Measurements from ENCODE around the gene HBE1.
"Not testable (repeated sequence)": the region's sequence is repeated elsewhere in the genome, so short reads cannot be mapped to it uniquely, and the experiment has no call there.

HBE1 gene

DNA sequence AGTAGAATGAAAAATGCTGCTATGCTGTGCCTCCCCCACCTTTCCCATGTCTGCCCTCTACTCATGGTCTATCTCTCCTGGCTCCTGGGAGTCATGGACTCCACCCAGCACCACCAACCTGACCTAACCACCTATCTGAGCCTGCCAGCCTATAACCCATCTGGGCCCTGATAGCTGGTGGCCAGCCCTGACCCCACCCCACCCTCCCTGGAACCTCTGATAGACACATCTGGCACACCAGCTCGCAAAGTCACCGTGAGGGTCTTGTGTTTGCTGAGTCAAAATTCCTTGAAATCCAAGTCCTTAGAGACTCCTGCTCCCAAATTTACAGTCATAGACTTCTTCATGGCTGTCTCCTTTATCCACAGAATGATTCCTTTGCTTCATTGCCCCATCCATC, 14.9 kb upstream of the HBE1 start:
- DNase-seq = no peak

DNA sequence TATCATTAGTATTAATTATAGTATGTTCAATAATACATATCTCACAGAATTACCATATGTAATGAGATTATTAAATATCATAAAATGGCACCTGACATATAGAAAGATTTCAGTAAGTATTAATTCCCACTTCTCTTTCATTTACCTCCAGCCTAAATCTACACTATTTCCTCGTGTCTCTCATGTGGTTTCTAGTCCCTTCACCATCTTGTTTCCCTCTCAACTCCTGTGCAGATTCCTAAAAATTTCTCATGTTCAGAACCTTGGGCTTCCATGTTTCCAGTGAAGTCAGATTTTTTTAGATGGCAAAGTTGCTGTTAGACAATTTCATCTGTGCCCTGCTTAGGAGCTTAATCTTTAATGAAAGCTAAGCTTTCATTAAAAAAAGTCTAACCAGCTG, 14.1 kb upstream of the HBE1 start:
- DNase-seq = no peak

DNA sequence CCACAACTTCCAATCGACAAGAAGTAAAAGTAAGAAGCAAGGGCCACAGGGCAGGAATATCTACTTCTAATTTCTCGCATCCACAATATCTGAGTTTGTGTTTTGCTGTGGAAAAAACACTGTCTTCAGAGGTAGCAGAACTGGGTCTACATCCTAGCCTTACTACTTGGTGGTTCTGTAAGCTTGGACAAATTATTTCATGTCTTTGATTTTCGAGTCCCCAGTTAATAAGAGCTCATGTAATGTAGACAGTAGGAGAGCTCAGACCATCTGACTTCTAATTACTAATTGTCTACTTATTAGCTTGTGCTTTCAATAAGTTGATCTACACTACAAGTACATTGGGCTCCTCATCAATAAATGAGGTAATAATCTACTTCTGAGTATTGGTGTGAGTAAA, 13.3 kb upstream of the HBE1 start:
- DNase-seq = no peak

DNA sequence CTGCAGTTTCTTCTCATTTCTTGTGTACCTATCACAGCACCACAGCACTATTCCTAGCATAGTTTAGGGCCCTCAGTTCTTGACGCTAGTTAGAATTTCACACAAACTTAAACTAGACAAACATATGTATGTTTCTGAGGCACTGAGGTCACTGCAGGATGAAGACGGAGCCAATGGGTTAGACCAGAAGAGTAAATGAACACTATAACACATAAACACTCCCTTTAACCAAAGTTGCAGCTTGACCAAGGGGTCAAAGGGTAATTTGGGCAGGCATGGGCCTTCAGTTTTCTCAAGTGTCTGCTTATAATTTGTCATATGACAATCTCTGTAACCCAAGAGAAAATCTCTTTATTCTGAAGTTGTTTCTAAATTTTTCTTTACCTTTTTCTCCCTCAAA, 12.9 kb upstream of the HBE1 start:
- no peak for DNase-seq

DNA sequence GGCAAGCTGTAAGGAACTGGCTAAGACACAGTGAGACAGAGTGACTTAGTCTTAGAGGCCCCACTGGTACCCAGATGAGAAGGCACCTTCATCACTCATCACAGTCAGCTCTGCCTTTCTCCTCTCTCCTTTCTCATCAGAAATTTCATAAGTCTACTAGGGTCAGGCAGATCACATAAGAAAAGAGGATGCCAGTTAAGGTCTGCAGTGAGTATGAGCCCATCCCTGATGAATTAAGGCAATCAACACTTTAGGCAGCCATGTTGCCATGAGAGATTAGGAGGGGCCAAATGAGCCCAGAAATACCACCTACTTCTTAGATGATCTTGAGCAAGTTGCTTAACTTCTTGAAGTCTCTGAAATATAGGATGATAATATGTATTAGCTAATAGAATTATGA, 11.9 kb upstream of the HBE1 start:
- no peak for DNase-seq

DNA sequence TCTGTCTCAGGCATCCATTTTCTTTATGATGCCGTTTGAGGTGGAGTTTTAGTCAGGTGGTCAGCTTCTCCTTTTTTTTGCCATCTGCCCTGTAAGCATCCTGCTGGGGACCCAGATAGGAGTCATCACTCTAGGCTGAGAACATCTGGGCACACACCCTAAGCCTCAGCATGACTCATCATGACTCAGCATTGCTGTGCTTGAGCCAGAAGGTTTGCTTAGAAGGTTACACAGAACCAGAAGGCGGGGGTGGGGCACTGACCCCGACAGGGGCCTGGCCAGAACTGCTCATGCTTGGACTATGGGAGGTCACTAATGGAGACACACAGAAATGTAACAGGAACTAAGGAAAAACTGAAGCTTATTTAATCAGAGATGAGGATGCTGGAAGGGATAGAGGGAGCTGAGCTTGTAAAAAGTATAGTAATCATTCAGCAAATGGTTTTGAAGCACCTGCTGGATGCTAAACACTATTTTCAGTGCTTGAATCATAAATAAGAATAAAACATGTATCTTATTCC, 10.9 kb upstream of the HBE1 start:
- no peak for DNase-seq

DNA sequence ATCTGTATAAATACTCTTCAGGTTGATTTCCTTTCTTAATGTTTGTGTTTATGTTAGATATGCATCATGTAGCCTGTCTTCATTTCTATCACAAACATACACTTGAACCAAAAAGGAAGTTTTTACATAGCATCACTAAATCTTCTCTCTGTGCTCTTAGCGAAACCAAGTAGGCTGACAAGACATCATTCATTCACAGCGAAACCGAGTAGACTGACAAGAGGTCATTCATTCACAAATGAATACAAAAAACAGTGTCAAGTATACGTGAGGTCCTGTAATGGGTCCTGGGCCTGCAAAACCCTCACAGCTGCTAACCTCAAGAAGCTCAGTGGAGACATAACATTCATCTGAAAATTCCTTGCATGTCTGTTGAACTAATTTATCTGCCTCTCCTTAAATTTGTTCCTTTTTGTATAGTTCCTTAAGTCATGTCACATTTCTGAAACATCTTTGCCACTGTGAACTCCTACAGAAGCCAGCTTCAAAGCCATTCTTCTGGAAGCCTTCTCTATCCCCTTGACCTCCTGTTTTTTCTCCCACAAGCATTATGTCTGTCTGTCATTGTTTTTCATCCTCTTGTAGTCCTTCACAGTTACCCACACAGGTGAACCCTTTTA, 9.8 kb upstream of the HBE1 start:
- DNase-seq = no peak

DNA sequence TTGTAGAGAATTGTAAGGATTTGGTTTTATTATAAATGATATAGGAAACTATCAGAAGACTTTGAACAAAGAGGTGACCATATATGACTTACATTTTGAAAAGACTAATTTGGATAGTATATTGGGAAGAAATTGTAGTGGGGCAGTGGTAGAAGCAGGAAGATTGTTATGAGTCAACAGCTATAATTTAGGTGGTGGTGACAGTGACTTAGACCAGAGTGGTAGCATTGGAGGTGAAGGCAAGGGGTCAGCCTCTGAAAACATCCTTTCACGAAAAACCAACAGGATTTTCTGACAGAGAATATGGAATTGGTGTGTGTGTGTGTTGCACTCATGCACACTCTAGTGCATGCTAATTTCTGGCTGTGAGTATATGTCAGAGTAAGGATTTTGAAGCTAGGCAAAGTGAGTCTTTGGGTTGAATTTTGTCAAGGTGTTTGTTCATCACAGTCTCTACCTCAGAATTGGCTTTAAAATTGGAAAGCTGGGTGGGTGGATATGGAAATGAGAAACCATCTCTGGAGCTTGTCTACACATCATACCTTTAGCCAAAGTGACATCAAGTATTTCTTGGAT, 8.2 kb upstream of the HBE1 start:
- no peak for DNase-seq

DNA sequence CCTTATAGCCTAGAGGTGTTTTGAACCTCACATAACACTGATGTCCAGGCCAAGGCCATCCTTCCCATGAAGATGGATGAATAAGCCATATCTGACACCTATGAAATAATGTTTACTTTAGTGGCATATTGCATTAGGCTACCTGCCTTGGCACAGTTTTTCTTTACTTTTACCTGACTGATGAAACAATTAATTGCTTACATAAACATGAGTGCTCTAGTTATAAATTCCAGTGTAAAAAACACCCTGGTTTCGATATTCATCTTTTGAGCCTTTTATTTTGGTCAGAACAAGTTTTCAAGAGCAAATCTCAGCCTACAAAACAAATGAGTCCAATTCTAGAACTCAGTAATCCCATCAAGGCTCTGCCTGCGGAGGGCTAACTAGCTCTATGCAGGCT, 7.0 kb upstream of the HBE1 start:
- DNase-seq = no peak

DNA sequence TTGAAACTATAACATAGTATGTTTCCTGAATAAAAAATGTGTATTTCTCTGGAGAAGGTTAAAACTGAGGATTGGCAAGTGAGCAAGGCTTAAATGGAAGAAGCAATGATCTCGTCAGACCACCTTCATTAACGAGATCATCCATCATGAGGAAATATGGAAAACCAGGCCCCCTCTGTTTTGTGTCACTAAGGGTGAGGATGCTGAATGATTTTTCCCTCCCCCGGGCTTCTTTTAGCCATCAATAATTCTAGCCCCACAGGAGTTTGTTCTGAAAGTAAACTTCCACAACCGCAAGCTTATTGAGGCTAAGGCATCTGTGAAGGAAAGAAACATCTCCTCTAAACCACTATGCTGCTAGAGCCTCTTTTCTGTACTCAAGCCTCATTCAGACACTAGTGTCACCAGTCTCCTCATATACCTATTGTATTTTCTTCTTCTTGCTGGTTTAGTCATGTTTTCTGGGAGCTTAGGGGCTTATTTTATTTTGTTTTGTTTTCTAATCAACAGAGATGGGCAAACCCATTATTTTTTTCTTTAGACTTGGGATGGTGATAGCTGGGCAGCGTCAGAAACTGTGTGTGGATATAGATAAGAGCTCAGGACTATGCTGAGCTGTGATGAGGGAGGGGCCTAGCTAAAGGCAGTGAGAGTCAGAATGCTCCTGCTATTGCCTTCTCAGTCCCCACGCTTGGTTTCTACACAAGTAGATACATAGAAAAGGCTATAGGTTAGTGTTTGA, 5.8 kb upstream of the HBE1 start:
- no peak for DNase-seq

DNA sequence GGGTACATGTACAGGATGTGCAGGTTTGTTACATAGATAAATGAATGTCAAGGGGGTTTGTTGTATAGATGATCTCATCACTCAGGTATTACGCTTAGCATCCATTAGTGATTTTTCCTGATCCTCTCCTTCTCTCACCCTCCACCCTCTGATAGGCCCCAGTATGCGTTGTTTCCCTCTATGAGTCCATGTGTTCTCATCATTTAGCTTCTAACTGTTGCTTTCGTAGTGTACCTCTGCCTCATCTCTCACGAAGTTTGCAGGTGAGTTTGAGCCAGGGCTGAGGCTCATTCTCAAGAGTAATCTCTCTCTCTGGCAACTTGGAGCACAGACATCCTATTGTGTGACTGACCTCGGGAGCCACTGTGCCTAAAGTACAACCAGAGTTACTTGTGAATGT, 4.7 kb upstream of the HBE1 start:
- no peak for DNase-seq

DNA sequence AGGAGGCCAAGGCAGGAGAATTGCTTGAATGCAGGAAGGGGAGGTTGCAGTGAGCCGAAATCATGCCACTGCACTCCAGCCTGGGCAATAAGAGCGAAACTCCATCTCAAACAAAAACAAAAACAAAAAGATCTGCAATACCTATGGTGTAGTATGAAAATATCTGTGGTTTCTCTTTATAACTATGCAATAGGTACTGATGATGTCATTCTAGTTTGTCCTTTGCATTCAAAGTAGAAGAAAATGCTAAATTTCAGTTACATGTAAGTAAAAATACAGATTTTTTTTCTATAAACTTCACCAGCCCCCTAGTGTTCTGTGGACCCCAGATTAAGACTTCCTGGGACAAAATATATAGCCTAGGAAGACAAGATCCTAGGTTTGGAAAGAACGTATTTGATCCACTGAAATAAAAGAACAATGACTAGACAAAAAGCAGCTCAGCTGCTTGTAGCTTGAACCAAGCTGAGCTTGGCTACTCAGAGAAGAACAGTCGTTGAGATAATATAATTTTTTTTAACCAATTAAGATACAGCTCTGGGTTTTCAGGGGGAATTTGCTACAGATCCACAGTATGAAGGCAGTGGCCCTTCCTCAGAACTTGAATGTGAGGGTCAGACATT, 2.8 kb upstream of the HBE1 start:
- no peak for DNase-seq

DNA sequence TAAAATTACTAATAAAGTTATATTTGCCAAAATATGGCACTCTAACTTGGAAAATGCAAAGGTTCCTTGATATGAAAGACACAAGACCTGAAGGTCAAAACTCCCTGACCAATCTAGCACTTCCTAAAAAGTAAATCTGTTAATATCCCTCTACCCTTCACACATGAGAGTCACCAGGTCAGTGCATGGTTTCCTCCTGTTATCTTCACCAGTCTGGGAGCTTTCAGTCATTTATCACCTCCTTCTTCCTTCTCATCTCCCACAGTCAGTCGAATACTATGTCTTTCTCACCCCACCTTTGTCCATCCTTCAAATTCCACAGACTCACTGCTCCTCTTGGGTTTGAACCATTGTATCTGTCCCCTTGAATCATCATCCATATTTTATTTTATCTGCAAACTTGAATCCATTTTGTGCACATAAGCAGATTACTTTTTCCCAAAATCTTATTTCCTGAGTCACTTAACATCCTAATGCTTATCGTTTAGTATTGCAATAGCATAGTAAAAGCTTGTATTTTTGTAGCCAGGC, 2.6 kb downstream of the HBE1 start:
- no peak for DNase-seq

DNA sequence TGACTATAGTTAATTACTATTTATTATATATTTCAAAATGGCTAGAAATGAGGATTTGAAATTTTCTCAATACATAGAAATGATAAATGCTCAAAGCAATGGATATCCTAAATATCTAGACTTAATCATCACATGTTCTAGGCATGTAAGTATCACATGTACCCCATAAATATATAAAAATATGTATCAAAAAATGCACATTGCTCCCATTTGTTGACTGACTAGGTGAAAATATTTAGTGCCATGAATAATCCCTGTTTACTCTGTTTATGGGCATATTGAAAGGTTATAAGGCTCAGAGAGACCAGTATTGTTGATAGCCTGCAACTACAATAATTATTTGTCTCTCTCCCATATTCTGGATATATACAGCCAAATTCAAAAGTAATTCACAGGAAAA, 3.1 kb downstream of the HBE1 start:
- no peak for DNase-seq

DNA sequence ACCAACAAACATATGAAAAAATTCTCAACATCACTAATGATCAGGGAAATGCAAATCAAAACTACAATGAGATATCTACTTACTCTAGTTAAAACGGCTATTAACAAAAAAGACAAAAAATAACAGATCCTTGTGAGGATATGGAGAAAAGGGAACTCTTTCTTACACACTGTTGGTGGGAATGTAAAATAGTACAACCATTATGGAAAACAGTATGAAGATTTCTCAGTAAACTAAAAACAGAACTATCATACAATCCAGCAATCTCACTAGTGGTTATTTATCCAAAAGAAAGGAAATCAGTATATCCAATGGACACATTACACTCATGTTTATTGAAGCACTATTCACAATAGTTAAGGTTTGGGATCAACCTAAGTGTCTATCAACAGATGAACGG, 3.9 kb downstream of the HBE1 start:
- no peak for DNase-seq

DNA sequence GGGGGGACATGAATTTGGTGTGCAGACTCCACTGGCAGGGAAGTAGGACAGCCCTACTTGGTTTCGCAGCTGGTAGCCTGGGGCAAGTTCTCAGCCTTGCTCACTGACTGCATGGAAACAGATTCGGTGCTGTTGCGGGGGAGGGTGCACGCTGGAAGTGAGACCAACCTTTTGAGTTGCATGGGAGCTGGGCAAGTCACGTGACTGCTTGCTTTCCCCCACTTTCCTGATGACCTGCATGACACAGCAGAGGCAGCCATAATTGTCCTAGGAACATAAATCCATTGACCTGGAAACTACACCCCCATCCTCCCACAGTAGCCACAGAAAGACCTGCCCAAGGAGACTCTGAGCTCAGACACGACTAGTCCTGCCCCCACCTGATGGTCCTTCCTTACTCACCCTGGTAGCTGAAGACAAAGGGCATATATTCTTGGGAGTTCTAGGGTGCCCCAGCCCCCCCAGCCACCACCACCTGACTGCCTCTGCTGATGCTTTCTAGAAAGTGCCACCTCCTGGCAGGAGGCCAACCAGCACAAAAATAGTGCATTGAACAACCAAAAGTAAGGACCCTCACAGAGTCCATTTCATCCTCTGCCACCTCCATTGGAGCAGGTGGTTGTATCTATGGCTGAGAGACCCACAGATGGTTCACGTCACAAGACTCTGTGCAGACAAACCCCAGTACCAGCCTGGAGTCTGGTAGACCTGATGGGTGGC, 11.0 kb downstream of the HBE1 start:
- DNase-seq = no peak

DNA sequence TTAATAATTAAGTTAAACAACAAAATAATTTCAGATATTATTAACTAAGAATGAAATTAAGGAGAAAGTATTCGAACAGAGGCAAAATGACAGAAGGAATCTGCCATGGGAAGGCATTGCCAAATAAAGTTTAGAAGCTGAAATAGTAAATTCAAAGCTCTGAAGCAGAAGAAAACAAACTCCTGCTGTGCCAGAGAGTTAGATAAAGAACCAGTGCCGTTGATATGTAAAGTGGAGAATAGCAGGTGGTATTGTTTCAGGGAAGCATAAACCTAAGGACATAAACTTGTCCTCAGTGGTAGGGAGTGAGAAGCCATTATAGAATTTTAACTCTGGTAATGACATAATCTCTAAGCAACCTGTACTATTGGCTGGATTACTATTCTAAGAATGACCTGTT, 12.4 kb downstream of the HBE1 start:
- DNase-seq = no peak

DNA sequence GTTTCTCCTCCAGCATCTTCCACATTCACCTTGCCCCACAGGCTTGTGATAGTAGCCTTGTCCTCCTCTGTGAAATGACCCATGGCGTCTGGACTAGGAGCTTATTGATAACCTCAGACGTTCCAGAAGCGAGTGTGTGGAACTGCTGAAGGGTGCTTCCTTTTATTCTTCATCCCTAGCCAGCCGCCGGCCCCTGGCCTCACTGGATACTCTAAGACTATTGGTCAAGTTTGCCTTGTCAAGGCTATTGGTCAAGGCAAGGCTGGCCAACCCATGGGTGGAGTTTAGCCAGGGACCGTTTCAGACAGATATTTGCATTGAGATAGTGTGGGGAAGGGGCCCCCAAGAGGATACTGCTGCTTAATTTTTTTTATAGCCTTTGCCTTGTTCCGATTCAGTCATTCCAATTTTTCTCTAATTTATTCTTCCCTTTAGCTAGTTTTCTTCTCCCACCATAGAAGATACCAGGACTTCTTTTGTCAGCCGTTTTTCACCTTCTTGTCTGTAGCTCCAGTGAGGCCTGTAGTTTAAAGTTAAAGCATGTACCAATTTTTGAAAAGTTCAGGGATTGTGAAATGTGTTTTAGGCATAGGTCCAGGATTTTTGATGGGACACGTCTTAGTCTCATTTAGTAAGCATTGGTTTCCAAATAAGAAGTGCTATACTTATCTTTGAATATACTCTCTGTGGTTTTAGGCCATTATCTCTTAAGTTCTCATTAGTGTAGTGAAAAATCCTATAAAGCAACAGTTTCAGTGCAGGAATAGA, 14.9 kb downstream of the HBE1 start, which contains the start of gene HBG2:
TSS of gene HBG2 (minus strand) at position 136 of the 768 bp plus-strand sequence. CDS start at position 83, 53 bp downstream.
- not testable (repeated sequence) for DNase-seq

DNA sequence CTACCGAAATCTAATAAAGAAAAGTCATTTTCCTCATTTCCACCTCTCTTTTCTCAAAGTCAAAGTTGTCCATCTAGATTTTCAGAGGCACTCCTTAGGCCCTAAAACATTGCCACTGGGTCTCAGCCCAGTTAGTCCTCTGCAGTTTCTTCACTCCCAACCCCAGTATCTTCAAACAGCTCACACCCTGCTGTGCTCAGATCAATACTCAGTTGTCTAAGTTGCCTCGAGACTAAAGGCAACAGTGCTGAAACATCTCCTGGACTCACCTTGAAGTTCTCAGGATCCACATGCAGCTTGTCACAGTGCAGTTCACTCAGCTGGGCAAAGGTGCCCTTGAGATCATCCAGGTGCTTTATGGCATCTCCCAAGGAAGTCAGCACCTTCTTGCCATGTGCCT, 15.7 kb downstream of the HBE1 start:
- not testable (repeated sequence) for DNase-seq

DNA sequence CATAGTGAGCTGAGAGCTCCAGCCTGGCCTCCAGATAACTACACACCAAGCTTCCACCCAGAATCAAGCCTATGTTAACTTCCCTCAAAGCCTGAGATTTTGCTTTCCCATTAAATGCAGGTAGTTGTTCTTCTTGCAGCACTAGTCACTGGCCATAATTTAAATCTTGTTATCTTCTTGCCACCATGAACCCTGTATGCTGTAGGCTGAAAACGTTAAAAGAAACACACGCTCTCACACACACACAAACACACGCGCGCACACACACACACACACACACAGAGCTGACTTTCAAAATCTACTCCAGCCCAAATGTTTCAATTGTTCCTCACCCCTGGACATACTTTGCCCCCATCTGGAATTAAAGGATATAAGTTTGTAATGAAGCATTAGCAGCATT, 16.3 kb downstream of the HBE1 start:
- not testable (repeated sequence) for DNase-seq

DNA sequence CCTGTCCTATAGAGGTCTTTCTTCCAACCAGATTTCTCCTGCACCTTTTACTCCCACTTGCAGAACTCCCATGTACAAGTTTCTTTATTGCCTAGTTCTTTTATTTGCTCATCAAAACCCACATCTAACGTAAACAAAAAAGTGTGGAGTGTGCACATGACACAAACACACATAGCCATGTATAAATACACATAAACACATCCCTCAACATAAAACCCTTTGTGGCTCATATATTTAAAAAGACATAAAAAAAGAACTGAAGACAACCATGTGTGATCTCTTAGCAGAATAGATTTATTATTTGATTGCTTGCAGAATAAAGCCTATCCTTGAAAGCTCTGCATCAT, 16.9 kb downstream of the HBE1 start:
- no peak for DNase-seq

Measured in activated effector memory CD4-positive, alpha-beta T cell treated with Interleukin-2 at 50 U/mL for 16 hours (primary cell).